H9 (cell line): Measurements from ENCODE around the gene CCDC150. TPM values are rescaled to one million over a fixed set of nuclear protein-coding genes. Genes with fewer than 3 reads are reported as not detected.

Experiments used
- DNase-seq: peaks from one replicate; pipeline ENCODE4 v3.0.0-alpha.2; 2017
- H2AFZ ChIP-seq: one replicate; pipeline ENCODE4 v1.6.1; 2013; ENCODE audit warnings: mild to moderate bottlenecking, low read length, control low read depth, moderate library complexity
- H2AK5ac ChIP-seq: 2 replicates; pipeline ENCODE4 v1.6.1; 2013; ENCODE audit warnings: low read length, control low read depth, mixed read lengths; ENCODE audit not compliant: insufficient read length
- H2BK120ac ChIP-seq: one replicate; pipeline ENCODE4 v1.6.1; 2013; ENCODE audit warnings: low read depth, mild to moderate bottlenecking, low read length, control low read depth, inconsistent platforms; ENCODE audit not compliant: poor library complexity, severe bottlenecking
- H2BK12ac ChIP-seq: 2 replicates; pipeline ENCODE4 v1.6.1; 2013; ENCODE audit warnings: low read length, control low read depth, mixed read lengths, low read depth; ENCODE audit not compliant: insufficient read length
- H2BK15ac ChIP-seq: 2 replicates; pipeline ENCODE4 v1.6.1; 2013; ENCODE audit warnings: low read depth, low read length, control low read depth
- H2BK20ac ChIP-seq: one replicate; pipeline ENCODE4 v1.6.1; 2013; ENCODE audit warnings: low read depth, mild to moderate bottlenecking, low read length, control low read depth, inconsistent platforms; ENCODE audit not compliant: poor library complexity, severe bottlenecking
- H2BK5ac ChIP-seq: 2 replicates; pipeline ENCODE4 v1.6.1; 2013; ENCODE audit warnings: low read length, control low read depth, mixed read lengths; ENCODE audit not compliant: insufficient read length
- H3K14ac ChIP-seq: 2 replicates; pipeline ENCODE4 v1.6.1; 2013; ENCODE audit warnings: low read length, control low read depth; ENCODE audit not compliant: insufficient read depth
- H3K18ac ChIP-seq: 2 replicates; pipeline ENCODE4 v1.6.1; 2013; ENCODE audit warnings: low read depth, mild to moderate bottlenecking, mixed read lengths, low read length, control low read depth; ENCODE audit not compliant: insufficient read length
- H3K23ac ChIP-seq: 2 replicates; pipeline ENCODE4 v1.6.1; 2013; ENCODE audit warnings: low read length, control low read depth, mixed read lengths, low read depth; ENCODE audit not compliant: insufficient read length
- H3K23me2 ChIP-seq: 2 replicates; pipeline ENCODE4 v1.6.1; 2013; ENCODE audit warnings: low read depth, mild to moderate bottlenecking, mixed read lengths, low read length, control low read depth; ENCODE audit not compliant: insufficient read length, poor library complexity, severe bottlenecking
- H3K27ac ChIP-seq: 2 replicates; pipeline ENCODE4 v1.5.1; 2013; ENCODE audit warnings: low read length, control low read depth, mixed read lengths, low read depth; ENCODE audit not compliant: insufficient read length
- H3K27me3 ChIP-seq: 2 replicates; pipeline ENCODE4 v1.6.1; 2013; ENCODE audit warnings: low read length, control low read depth, inconsistent platforms; ENCODE audit not compliant: insufficient read depth
- H3K4ac ChIP-seq: 2 replicates; pipeline ENCODE4 v1.6.1; 2013; ENCODE audit warnings: low read depth, mild to moderate bottlenecking, control low read depth, inconsistent platforms, low read length, moderate library complexity
- H3K4me1 ChIP-seq: 2 replicates; pipeline ENCODE4 v1.6.1; 2013; ENCODE audit warnings: low read length, control low read depth, inconsistent platforms; ENCODE audit not compliant: insufficient read depth
- H3K4me2 ChIP-seq: 2 replicates; pipeline ENCODE4 v1.6.1; 2013; ENCODE audit warnings: low read length, control low read depth, mixed read lengths; ENCODE audit not compliant: insufficient read length, insufficient read depth
- H3K56ac ChIP-seq: 2 replicates; pipeline ENCODE4 v1.6.1; 2013; ENCODE audit warnings: low read depth, mild to moderate bottlenecking, mixed read lengths, low read length, control low read depth; ENCODE audit not compliant: insufficient read length
- H3K79me1 ChIP-seq: 2 replicates; pipeline ENCODE4 v1.6.1; 2013; ENCODE audit warnings: low read depth, mild to moderate bottlenecking, moderate library complexity, low read length, control low read depth, inconsistent platforms; ENCODE audit not compliant: insufficient read depth, poor library complexity, severe bottlenecking
- H3K79me2 ChIP-seq: 2 replicates; pipeline ENCODE4 v1.6.1; 2013; ENCODE audit warnings: low read length, control low read depth, inconsistent platforms; ENCODE audit not compliant: insufficient read depth
- H3K9ac ChIP-seq: 2 replicates; pipeline ENCODE4 v1.6.1; 2013; ENCODE audit warnings: low read length, control low read depth, mixed read lengths; ENCODE audit not compliant: insufficient read length; ENCODE audit errors: extremely low read depth
- H3K9me3 ChIP-seq: one replicate; pipeline ENCODE4 v1.6.1; 2013; ENCODE audit warnings: low read depth, low read length, inconsistent platforms; ENCODE audit not compliant: control insufficient read depth
- H3T11ph ChIP-seq: one replicate; pipeline ENCODE4 v1.6.1; 2013; ENCODE audit warnings: mild to moderate bottlenecking, low read length, control low read depth, inconsistent platforms
- H4K20me1 ChIP-seq: one replicate; pipeline ENCODE4 v1.6.1; 2013; ENCODE audit not compliant: control insufficient read depth, insufficient read length, insufficient read depth
- H4K5ac ChIP-seq: 2 replicates; pipeline ENCODE4 v1.6.1; 2013; ENCODE audit warnings: low read depth, mild to moderate bottlenecking, mixed read lengths, low read length, control low read depth; ENCODE audit not compliant: insufficient read length
- H4K8ac ChIP-seq: replicated peaks from 2 replicates; pipeline ENCODE4 v1.6.1; 2013; ENCODE audit warnings: low read length, control low read depth, mixed read lengths, low read depth; ENCODE audit not compliant: insufficient read length
- H4K91ac ChIP-seq: 2 replicates; pipeline ENCODE4 v1.6.1; 2013; ENCODE audit warnings: low read depth, mild to moderate bottlenecking, moderate library complexity, mixed read lengths, low read length, control low read depth; ENCODE audit not compliant: insufficient read length
- H3K27ac Mint-ChIP-seq, 3 experiments: 2 replicates in 2 of 3; 3 replicates in 1 of 3; pipeline ENCODE4 v1.8.0; 2020 to 2021; ENCODE audit warnings: mixed read lengths in 3 of 3, mild to moderate bottlenecking in 1 of 3, moderate library complexity in 1 of 3
- H3K27me3 Mint-ChIP-seq: 2 replicates; pipeline ENCODE4 v1.8.0; 2021; ENCODE audit warnings: low read depth, mild to moderate bottlenecking, moderate library complexity, mixed read lengths
- H3K36me3 Mint-ChIP-seq, 3 experiments: 2 replicates in 2 of 3; 3 replicates in 1 of 3; pipeline ENCODE4 v1.8.0; 2020 to 2021; ENCODE audit warnings: low read depth in 3 of 3, mixed read lengths in 3 of 3; ENCODE audit not compliant: insufficient read depth in 1 of 3
- H3K4me1 Mint-ChIP-seq, 2 experiments: 2 replicates each; pipeline ENCODE4 v1.8.0; 2020; ENCODE audit warnings: mixed read lengths in 2 of 2
- H3K4me3 Mint-ChIP-seq, 2 experiments: 2 replicates in 1 of 2; 3 replicates in 1 of 2; pipeline ENCODE4 v1.8.0; 2020 to 2021; ENCODE audit warnings: mild to moderate bottlenecking in 2 of 2, mixed read lengths in 2 of 2, moderate library complexity in 1 of 2
- H3K9me3 Mint-ChIP-seq, 2 experiments: 2 replicates in 1 of 2; 3 replicates in 1 of 2; pipeline ENCODE4 v1.8.0; 2020; ENCODE audit warnings: mild to moderate bottlenecking in 2 of 2, mixed read lengths in 2 of 2, moderate library complexity in 1 of 2
- WGBS: extraction: QIAGEN DNeasy Blood & Tissue Kit; methylation state at CpG from one replicate; pipeline ENCODE4 v1.1.7; 2013; ENCODE audit warnings: missing lambda C conversion rate, low lambda C conversion rate, mixed read lengths; ENCODE audit not compliant: insufficient read length; ENCODE audit errors: extremely low coverage; 5-methylcytosine and 5-hydroxymethylcytosine counted together
- total RNA-seq: library from RNA; stranded (reverse); gene quantifications from 2 replicates; pipeline ENCODE4 v1.2.1, GENCODE V29; 2021
- TF ChIP-seq, protein P1 (sequence below): fragments of 200-600 bp; sonication (generic); conservative IDR thresholded peaks from 3 replicates; pipeline ENCODE4 v1.8.0; 2021; ENCODE audit warnings: antibody characterized with exemption, mild to moderate bottlenecking

CCDC150 gene
- total RNA-seq, 1 experiment from 2014 or later = 26.2 TPM

DNA sequence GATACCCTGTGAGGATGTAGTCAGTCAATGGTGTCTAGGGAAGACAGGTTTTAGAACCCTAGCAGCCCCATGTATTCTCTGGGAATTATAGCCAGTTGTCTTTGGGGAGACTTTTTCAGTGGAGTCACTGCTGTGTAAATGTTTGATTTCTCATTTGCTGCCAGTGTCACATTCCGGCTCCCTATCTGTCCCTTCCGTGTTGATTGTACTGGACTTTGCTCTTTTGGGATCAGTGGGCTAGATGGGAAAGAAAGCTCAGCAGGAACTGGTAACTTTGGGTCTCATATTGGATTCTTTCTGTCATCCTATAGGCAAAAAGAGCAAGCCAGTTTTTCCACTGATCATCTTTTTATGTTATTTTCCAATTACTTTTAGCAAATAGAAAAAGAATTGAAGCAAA lies 89.9 kb downstream of the CCDC150 start:
- peaks cover 40 to 72% (median 66%) of the 10 kb centered on the region in 3 experiments for H3K36me3 Mint-ChIP-seq
- TF ChIP-seq, protein P1, sequence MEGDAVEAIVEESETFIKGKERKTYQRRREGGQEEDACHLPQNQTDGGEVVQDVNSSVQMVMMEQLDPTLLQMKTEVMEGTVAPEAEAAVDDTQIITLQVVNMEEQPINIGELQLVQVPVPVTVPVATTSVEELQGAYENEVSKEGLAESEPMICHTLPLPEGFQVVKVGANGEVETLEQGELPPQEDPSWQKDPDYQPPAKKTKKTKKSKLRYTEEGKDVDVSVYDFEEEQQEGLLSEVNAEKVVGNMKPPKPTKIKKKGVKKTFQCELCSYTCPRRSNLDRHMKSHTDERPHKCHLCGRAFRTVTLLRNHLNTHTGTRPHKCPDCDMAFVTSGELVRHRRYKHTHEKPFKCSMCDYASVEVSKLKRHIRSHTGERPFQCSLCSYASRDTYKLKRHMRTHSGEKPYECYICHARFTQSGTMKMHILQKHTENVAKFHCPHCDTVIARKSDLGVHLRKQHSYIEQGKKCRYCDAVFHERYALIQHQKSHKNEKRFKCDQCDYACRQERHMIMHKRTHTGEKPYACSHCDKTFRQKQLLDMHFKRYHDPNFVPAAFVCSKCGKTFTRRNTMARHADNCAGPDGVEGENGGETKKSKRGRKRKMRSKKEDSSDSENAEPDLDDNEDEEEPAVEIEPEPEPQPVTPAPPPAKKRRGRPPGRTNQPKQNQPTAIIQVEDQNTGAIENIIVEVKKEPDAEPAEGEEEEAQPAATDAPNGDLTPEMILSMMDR = no peak

More for the DNA sequence above, 89.9 kb downstream of the CCDC150 start:
- Histone ChIP-seq H3K79me1 (no peaks in the 10 kb centered on the region), H2BK12ac (no peak overlapping the region), H3K18ac (no peak overlapping the region), H3K23me2 (no peaks in the 10 kb centered on the region), H3K14ac (no peak overlapping the region), H3K23ac (no peak overlapping the region), H2AK5ac (no peak overlapping the region), H4K91ac (no peak overlapping the region), H3K4me2 (no peak overlapping the region), H4K5ac (no peak overlapping the region), H2AFZ (no peak overlapping the region), H3K27ac (no peak overlapping the region), H3K56ac (no peak overlapping the region), H4K8ac (no peak overlapping the region), H3K4ac (no peak overlapping the region), H3K79me2 (no peaks in the 10 kb centered on the region), H2BK15ac (no peak overlapping the region), H2BK120ac (no peak overlapping the region), H3T11ph (no peak overlapping the region), H4K20me1 (no peaks in the 10 kb centered on the region), H3K9ac (no peak overlapping the region), H2BK5ac (no peak overlapping the region), H3K27me3 (no peaks in the 10 kb centered on the region), H2BK20ac (no peak overlapping the region), H3K9me3 (no peaks in the 10 kb centered on the region), H3K4me1 (no peaks in the 10 kb centered on the region)
- Mint-ChIP-seq H3K4me1 (no peaks in the 10 kb centered on the region), H3K4me3 (no peak overlapping the region), H3K27me3 (no peaks in the 10 kb centered on the region; the same call in 1 of the 2 replicates), H3K27ac (no peak overlapping the region), H3K9me3 (no peaks in the 10 kb centered on the region)
- DNase-seq = no peak
- WGBS = no CpG with 5 or more reads among the region's 2 CpGs
